ENCODE measurements around the gene CHD5.

GRCh38 chr1:6073480-6074053, 106.6 kb downstream of the CHD5 start:
- no peak for TF ChIP-seq CTCF (optimal IDR thresholded peaks at IDR 0.05 in 1 of 3, IDR thresholded peaks at IDR 0.05 in 1 of 3, conservative IDR thresholded peaks at IDR 0.05 in 1 of 3; ENCODE audit: extremely low read depth in 1 of 3, insufficient read depth in 2 of 3, low read length in 3 of 3)
- no peak for TF ChIP-seq EZH2 (IDR thresholded peaks at IDR 0.05; ENCODE audit: low read length)

All from keratinocyte (primary cell).